NCI-H526 (cell line): ENCODE results near the gene TUBB3.
A peak's percentile ranks its signal among the peaks of the same experiment; 100 is the strongest.
"Not testable (repeated sequence)": the region's sequence is repeated elsewhere in the genome, so short reads cannot be mapped to it uniquely, and the experiment has no call there.

Experiments
- DNase-seq, 2 experiments: peaks; one replicate each; lab custom pipeline; 2025; lab: John Stamatoyannopoulos, UW

The TUBB3 gene

DNA sequence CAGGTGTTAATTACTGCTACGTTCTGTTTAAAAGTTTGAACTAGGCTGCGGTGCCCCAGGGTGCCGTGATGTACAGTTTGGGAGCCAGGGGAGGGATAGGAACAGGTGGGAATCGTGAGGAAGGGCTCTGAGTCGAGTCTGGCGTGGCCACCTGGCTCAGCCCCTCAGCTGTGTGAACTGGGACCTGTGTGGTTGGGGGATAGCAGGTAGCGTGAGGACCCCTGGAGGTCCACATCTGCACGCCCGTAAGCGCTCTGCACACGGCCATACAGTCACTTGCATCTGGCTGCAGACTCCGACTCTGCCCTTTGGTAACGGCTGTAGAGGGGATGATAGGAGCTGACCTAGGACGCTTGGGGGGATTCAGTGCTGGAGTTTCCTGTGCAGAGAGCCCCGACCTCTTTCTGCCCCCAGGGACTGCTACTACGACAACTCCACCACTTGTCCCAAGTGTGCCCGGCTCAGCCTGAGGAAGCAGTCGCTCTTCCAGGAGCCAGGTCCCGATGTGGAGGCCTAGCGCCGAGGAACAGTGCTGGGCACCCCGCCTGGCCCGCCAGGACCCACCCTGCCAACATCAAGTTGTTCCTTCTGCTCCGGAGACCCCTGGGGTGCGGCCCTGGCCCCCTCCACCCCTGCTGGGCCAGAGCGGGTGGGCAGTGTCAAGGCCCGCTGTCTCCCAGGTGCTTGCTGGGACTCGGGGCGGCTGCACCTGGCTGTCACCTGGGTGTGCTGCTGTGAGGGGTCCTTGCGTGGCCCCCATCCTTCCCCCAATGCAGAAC lies 42.5 kb downstream of the TUBB3 start:
- no peak for DNase-seq

GRCh38 chr16:89966756-89967155 lies 43.6 kb downstream of the TUBB3 start:
- no peak for DNase-seq

DNA sequence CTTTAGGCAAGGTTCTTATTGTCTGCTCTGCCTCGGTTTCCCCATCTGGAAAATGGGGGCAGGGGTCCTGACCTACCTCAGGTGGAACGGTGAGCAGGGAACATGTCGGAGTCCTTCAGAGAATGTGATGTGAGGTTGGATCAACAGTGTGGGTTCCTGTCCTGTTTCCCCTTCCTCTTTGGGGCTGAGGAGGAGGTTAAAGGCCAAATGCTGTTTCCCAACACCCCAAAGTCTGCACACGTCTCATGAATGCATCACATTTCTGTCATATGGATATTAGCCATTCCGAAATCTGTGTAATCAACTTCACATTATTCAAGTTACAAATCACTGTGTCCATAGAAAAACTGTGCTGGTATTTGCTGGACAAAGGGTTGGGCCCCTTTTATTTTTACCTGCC lies 44.3 kb downstream of the TUBB3 start:
- not testable (repeated sequence) for DNase-seq

GRCh38 chr16:89968074-89968473 lies 44.9 kb downstream of the TUBB3 start:
- DNase-seq, result not testable (repeated sequence)

DNA sequence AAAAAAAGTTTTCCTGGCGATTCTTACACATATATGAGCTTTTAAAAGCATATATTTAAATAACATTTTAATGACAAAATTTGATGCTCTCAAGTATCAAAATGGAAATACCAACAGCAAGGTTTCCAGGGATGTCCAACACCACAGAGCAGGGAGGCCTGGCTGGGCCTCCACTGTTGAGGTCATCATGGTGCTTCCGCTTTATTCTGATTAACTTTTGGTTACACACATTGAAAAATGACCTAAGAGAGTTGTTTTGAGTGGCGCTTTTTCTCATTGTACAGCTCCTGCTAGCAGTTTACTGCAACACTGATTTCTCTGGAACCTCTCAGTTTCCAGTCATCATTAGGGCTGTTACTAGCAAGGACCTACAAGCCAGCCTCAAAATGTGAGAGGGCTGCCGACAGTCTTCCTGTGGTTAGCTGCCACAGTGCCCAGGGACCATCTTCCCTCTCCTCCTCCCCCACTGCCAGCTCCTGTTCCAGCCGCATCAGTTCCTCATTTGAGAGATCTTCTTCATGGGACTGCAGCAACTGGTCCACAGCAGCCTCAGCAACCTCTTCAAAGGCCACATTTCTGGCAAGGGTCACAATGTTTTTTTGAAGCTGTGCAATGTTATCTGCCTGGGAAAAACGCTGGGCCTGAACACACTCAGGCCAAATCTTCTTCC lies 46.7 kb downstream of the TUBB3 start:
- DNase-seq, result no peak

GRCh38 chr16:89971495-89972243 lies 48.5 kb downstream of the TUBB3 start:
- DNase-seq, result peak in 1 of 2 experiments; percentile 35

GRCh38 chr16:89972244-89973234 lies 49.4 kb downstream of the TUBB3 start:
- peak; percentile 55 to 89 for DNase-seq

DNA sequence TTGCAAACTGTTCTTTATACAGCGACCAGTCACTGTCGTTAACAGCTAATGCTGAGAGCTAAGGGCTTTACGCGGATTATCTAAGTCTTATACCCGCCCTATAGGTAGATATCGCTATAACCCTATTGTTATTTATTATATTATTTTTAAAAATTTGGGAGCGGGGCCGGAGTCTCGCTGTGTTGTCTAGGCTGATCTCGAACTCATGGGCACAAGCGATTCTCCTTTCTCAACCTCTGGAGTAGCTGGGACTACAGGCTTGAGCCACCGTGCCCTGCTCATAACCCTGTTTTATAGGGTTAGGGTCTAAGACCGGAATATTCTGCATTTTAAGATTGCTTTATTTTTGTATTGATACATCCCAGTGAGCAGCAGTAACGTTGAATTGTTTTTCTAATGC lies 50.1 kb downstream of the TUBB3 start:
- no peak for DNase-seq

DNA sequence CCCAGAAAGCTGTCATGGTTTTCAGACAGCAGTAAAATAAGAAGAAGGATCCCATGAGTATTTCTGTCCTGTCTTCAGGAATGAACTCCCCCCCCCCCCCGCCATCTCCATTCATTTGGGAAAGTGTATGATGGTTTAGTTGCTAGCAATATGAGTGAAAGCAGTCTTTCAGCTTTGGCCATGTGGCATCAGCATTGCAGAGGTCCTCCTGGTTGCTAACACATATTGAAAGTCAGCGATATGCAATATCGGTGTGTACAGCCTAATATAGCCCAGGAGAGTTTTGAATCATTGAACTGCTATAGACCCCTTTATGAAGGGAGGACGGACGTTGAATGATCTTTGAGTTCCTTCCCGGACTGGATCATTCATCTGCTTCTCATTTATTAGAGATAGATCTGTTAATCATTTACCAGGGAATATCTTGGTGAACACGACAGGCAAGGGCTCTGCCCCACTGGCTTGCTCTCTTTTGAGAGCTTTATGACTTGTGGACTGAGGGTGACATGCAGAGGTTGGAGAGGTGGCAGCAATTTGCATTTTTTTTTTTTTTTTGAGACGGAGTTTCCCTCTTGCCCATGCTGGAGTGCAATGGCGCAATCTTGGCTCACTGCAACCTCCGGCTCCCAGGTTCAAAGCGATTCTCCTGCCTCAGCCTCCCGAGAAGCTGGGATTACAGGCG lies 50.7 kb downstream of the TUBB3 start:
- peak; percentile 5 to 39 for DNase-seq

DNA sequence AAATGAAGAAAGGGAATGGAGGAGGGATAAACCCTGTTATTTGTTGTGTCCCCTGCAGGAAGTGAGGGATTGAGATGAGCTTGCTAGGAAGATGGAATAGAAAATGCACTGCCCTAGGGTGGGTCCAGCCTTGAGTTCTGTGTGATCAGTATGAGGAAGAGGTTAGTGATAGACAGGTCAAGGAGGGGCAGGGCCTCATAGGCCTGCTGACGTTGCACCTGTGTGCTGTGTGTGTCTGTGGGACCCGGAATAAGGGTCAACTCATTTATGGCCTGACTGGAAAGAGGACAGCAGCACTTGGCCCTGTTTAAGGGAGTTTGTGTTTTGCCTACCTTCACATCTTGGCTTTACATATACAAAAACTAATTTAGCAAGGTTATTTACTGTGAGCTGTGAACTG lies 51.7 kb downstream of the TUBB3 start:
- no peak for DNase-seq

GRCh38 chr16:89981414-89981813 lies 58.3 kb downstream of the TUBB3 start:
- DNase-seq, result no peak

- no peak for DNase-seq
Measured at GRCh38 chr16:89982318-89982717, 59.2 kb downstream of the TUBB3 start.

GRCh38 chr16:89983536-89983935 lies 60.4 kb downstream of the TUBB3 start:
- DNase-seq, result no peak

DNA sequence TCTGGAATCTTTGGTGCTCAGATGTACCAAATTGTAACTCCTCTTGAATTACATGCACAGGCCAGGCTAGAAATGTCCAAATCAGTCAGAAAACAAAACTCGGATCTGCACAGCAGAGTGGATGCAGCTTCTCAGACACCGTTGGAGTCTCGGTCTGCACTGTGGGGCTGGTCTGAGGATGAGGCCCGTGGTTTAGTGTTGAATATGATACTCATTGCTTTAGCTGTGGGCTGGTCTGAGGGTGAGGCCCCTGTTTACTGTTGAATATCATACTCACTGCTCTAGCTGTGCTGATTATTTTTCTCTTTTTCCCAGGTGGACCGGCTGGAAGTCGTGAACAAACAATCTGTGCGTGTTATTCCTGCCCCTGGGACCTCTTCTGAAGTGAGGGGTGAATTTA lies 61.1 kb downstream of the TUBB3 start:
- no peak for DNase-seq

DNA sequence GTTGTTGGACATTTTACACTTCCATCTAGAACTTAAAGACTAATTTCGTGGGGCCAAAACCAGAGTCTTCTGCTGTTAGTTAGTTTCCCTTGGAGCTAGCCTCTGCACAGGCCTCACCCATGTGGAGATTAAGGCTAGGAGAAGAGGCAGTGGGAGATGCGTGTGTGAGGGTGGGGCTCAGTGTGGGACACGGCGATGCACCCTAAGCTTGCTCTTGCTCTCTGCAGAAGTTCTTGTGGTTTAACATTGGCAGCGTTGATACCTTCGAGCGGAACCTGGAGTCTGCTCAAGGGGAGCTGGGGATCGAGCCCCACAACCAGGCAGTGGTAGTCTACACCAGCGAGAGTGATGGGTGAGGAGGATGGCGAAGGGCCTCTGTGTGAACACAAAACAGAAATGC lies 62.1 kb downstream of the TUBB3 start:
- no peak for DNase-seq
